ENCODE measurements around the gene F10.

The F10 gene

GRCh38 chr13:113171250-113172125 lies 48.9 kb downstream of the F10 start:
- no peak for DNase-seq (ENCODE audit: low read depth)

GRCh38 chr13:113172419-113172926 lies 49.9 kb downstream of the F10 start:
- no peak for DNase-seq (ENCODE audit: low read depth)

- peak; percentile 54 for DNase-seq (ENCODE audit: low read depth)
Measured at GRCh38 chr13:113176280-113176679, 53.7 kb downstream of the F10 start.

- DNase-seq (ENCODE audit: low read depth) = no peak
Measured at GRCh38 chr13:113176822-113177221, 54.2 kb downstream of the F10 start.

GRCh38 chr13:113178070-113178895 lies 55.7 kb downstream of the F10 start:
- no peak for DNase-seq (ENCODE audit: low read depth)

- no peak for DNase-seq (ENCODE audit: low read depth)
Measured at GRCh38 chr13:113178896-113179167, 56.2 kb downstream of the F10 start.

GRCh38 chr13:113179374-113180230 lies 57.0 kb downstream of the F10 start:
- DNase-seq (ENCODE audit: low read depth) = no peak

GRCh38 chr13:113182046-113182445 lies 59.4 kb downstream of the F10 start:
- DNase-seq (ENCODE audit: low read depth) = no peak

GRCh38 chr13:113183450-113184129 lies 61.0 kb downstream of the F10 start:
- no peak for DNase-seq (ENCODE audit: low read depth)

- DNase-seq (ENCODE audit: low read depth) = no peak
Measured at GRCh38 chr13:113184568-113185440, 62.2 kb downstream of the F10 start.

- no peak for DNase-seq (ENCODE audit: low read depth)
Measured at GRCh38 chr13:113186061-113186900, 63.7 kb downstream of the F10 start.

- no peak for DNase-seq (ENCODE audit: low read depth)
Measured at GRCh38 chr13:113187263-113187669, 64.7 kb downstream of the F10 start.

- no peak for DNase-seq (ENCODE audit: low read depth)
Measured at GRCh38 chr13:113187883-113188665, 65.5 kb downstream of the F10 start.

- no peak for DNase-seq (ENCODE audit: low read depth)
Measured at GRCh38 chr13:113190181-113190580, 67.6 kb downstream of the F10 start.

- no peak for DNase-seq (ENCODE audit: low read depth)
Measured at GRCh38 chr13:113192279-113192678, 69.7 kb downstream of the F10 start.

- no peak for DNase-seq (ENCODE audit: low read depth)
Measured at GRCh38 chr13:113192902-113193301, 70.3 kb downstream of the F10 start.

GRCh38 chr13:113195360-113195759 lies 72.8 kb downstream of the F10 start:
- DNase-seq (ENCODE audit: low read depth) = no peak

GRCh38 chr13:113196970-113197737 lies 74.6 kb downstream of the F10 start:
- DNase-seq (ENCODE audit: low read depth) = no peak
